Spleen (tissue), 11 donors: Measurements from ENCODE around the gene RSRP1. TPM values are rescaled to one million over a fixed set of nuclear protein-coding genes. Genes with fewer than 3 reads are reported as not detected.

Experiments
- DNase-seq: peaks from one replicate; pipeline ENCODE4 v3.0.0-alpha.2; 2020
- H3K27ac ChIP-seq, 8 donors: fragments of 200-600 bp; sonication (generic) in 7 of 8; 1 replicate in 4 of 8; 2 replicates in 4 of 8; pipeline versions ENCODE4 v1.5.0 to v1.8.0; 2016 to 2021; ENCODE audit warnings: inconsistent platforms in 4 of 8, mild to moderate bottlenecking in 4 of 8, moderate library complexity in 1 of 8
- H3K27me3 ChIP-seq, 7 donors: fragments of 200-600 bp; sonication (generic) in 6 of 7; replicated peaks in 1 of 7; 1 replicate in 4 of 7; 2 replicates in 3 of 7; pipeline versions ENCODE4 v1.5.0 to v1.8.0; 2016 to 2021; ENCODE audit warnings: inconsistent platforms in 3 of 7, mild to moderate bottlenecking in 1 of 7
- H3K36me3 ChIP-seq, 6 donors: fragments of 200-600 bp; sonication (generic) in 5 of 6; 1 replicate in 4 of 6; 2 replicates in 2 of 6; pipeline versions ENCODE4 v1.5.0 to v1.8.0; 2016 to 2021; ENCODE audit warnings: inconsistent platforms in 2 of 6
- H3K4me1 ChIP-seq, 6 donors: fragments of 200-600 bp; sonication (generic) in 5 of 6; 1 replicate in 3 of 6; 2 replicates in 3 of 6; pipeline versions ENCODE4 v1.5.0 to v1.8.0; 2016 to 2021; ENCODE audit warnings: inconsistent platforms in 3 of 6
- H3K4me3 ChIP-seq, 8 donors: fragments of 200-600 bp; sonication (generic) in 7 of 8; 1 replicate in 4 of 8; 2 replicates in 4 of 8; pipeline versions ENCODE4 v1.5.0 to v1.8.0; 2016 to 2021; ENCODE audit warnings: inconsistent platforms in 4 of 8, mild to moderate bottlenecking in 4 of 8, moderate library complexity in 2 of 8
- H3K9me3 ChIP-seq, 8 donors: fragments of 200-600 bp; sonication (generic) in 7 of 8; 1 replicate in 4 of 8; 2 replicates in 4 of 8; pipeline versions ENCODE4 v1.5.0 to v1.8.0; 2016 to 2021; ENCODE audit warnings: inconsistent platforms in 4 of 8
- CTCF ChIP-seq, 11 experiments: fragments of 200-600 bp in 7 of 11; fragments of 450-650 bp in 4 of 11; sonication (generic) in 4 of 11; IDR thresholded peaks in 8 of 11; conservative IDR thresholded peaks in 3 of 11; 1 replicate in 7 of 11; 2 replicates in 4 of 11; pipeline versions ENCODE4 v1.4.0 to v1.8.0; 2016 to 2021; ENCODE audit warnings: antibody characterized with exemption in 11 of 11, inconsistent platforms in 4 of 11, mild to moderate bottlenecking in 1 of 11
- POLR2A ChIP-seq, 3 donors: fragments of 450-650 bp; IDR thresholded peaks; one replicate each; pipeline ENCODE4 v1.5.1; 2017; ENCODE audit warnings: antibody characterized with exemption in 3 of 3, mild to moderate bottlenecking in 1 of 3
- POLR2AphosphoS5 ChIP-seq, 3 donors: sonication (generic); formaldehyde crosslinking; IDR thresholded peaks; one replicate each; pipeline ENCODE4 v1.5.1; 2017; ENCODE audit warnings: antibody characterized with exemption in 3 of 3
- WGBS, 5 donors: extraction: QIAGEN DNeasy Blood & Tissue Kit in 3 of 5; methylation state at CpG; one replicate each; pipeline versions ENCODE4 v1.1.5 to v1.1.7; 2013 to 2018; 5-methylcytosine and 5-hydroxymethylcytosine counted together
- intact Hi-C: fragments of 100-400 bp; cut with DNase I; formaldehyde crosslinking; loops from one replicate; pipeline ENCODE4 v1.15.0; 2023; ENCODE audit warnings: low total_unique reads
- polyA plus RNA-seq, 3 donors: library from polyadenylated mRNA; stranded (reverse); fragments of 200-250 nt; gene quantifications; one replicate each; pipeline ENCODE4 v1.2.1, GENCODE V29; 2013
- total RNA-seq, 7 donors: library from RNA; depleted of rRNA in 3 of 7; stranded (reverse); fragments of >200 nt in 3 of 7; fragmentation: NEBNext Ultra II Directional in 4 of 7; extraction: Animal tissue kit (Norgen Biotek cat#: 25700) in 4 of 7; gene quantifications; one replicate each; pipeline versions ENCODE4 v1.1.0 to v1.2.1, GENCODE V29; 2016 to 2021
- donor health status: healthy with polysubstance abuse.
- donor health status: DM: no; HTN: no; CAD: no; lungs with moderate emphysema.
- donor health status: DM: no; HTN: no; CAD: no.
- donor health status: Bipolar disorder and iron deficiency.
- donor health status: healthy.
- donor health status: DM: no; HTN: no; CAD: no.
- donor health status: DM: yes; HTN: yes; CAD: no.

Gene RSRP1
- total and polyA plus RNA-seq, 10 donors: 159 to 394 (median 219) TPM

- 23 to 37% (median 24%) methylated on average over 19 to 30 of the region's 30 CpGs for WGBS, 5 donors
- peaks cover 0 to 36% (median 30%) of the 10 kb centered on the region in 6 donors for H3K36me3 ChIP-seq
- no peaks in the 10 kb centered on the region for H3K9me3 ChIP-seq
- H3K4me1 ChIP-seq: peaks cover 27 to 47% (median 39%) of the 10 kb centered on the region in 6 donors
- H3K4me3 ChIP-seq: peak overlapping the region; percentile 69 to 100 (median 90)
- no peak for DNase-seq
- H3K27me3 ChIP-seq: no peaks in the 10 kb centered on the region
- intact Hi-C loops: no loop called here
- TF ChIP-seq CTCF (IDR thresholded peaks at IDR 0.05 in 8 of 11, conservative IDR thresholded peaks at IDR 0.05 in 3 of 11) (peak in 1 of 11 experiments; percentile 31), POLR2AphosphoS5 (IDR thresholded peaks at IDR 0.05) (no peak), POLR2A (IDR thresholded peaks at IDR 0.05) (no peak)
- peak overlapping the region; percentile 97 to 100 (median 100) for H3K27ac ChIP-seq
Measured at GRCh38 chr1:25247829-25248754, 838 bp upstream of the RSRP1 start.

- no peak for TF ChIP-seq CTCF (IDR thresholded peaks at IDR 0.05 in 8 of 11, conservative IDR thresholded peaks at IDR 0.05 in 3 of 11)
- TF ChIP-seq POLR2A (IDR thresholded peaks at IDR 0.05): no peak
- no peak for TF ChIP-seq POLR2AphosphoS5 (IDR thresholded peaks at IDR 0.05)
- peaks cover 27 to 61% (median 50%) of the 10 kb centered on the region in 6 donors for H3K4me1 ChIP-seq
- H3K9me3 ChIP-seq: no peaks in the 10 kb centered on the region
- H3K36me3 ChIP-seq: peaks cover 0 to 51% (median 45%) of the 10 kb centered on the region in 6 donors
- peak overlapping the region; percentile 97 to 100 (median 100) for H3K27ac ChIP-seq
- peak; percentile 91 for DNase-seq
- WGBS, 5 donors: 0% methylated on average over 20 to 53 of the region's 53 CpGs
- intact Hi-C loops: no loop called here
- H3K4me3 ChIP-seq: peak overlapping the region; percentile 69 to 100 (median 90)
- H3K27me3 ChIP-seq: no peaks in the 10 kb centered on the region
Measured at GRCh38 chr1:25246600-25247023, 642 bp downstream of the RSRP1 start.

- no peaks in the 10 kb centered on the region for H3K9me3 ChIP-seq
- peak overlapping the region; percentile 97 to 100 (median 100) for H3K27ac ChIP-seq
- TF ChIP-seq POLR2AphosphoS5 (IDR thresholded peaks at IDR 0.05): no peak
- TF ChIP-seq CTCF (IDR thresholded peaks at IDR 0.05 in 8 of 11, conservative IDR thresholded peaks at IDR 0.05 in 3 of 11): no peak
- no peak for TF ChIP-seq POLR2A (IDR thresholded peaks at IDR 0.05)
- H3K4me1 ChIP-seq: peaks cover 27 to 68% (median 56%) of the 10 kb centered on the region in 6 donors
- H3K4me3 ChIP-seq: peak overlapping the region; percentile 69 to 100 (median 90)
- WGBS, 5 donors: 23 to 37% (median 29%) methylated on average over 22 to 30 of the region's 30 CpGs
- H3K27me3 ChIP-seq: no peaks in the 10 kb centered on the region
- intact Hi-C loops: no loop called here
- peak; percentile 81 for DNase-seq
- H3K36me3 ChIP-seq: peaks cover 0 to 57% (median 50%) of the 10 kb centered on the region in 6 donors
Measured at GRCh38 chr1:25245809-25246599, 1.2 kb downstream of the RSRP1 start.
